ENCODE results near the gene GLG1. TPM values are rescaled to one million over a fixed set of nuclear protein-coding genes. Genes with fewer than 3 reads are reported as not detected.
"Not testable (repeated sequence)": the region's sequence is repeated elsewhere in the genome, so short reads cannot be mapped to it uniquely, and the experiment has no call there.

The GLG1 gene
- total RNA-seq, 1 donor from 2014 or later: 104 TPM

DNA sequence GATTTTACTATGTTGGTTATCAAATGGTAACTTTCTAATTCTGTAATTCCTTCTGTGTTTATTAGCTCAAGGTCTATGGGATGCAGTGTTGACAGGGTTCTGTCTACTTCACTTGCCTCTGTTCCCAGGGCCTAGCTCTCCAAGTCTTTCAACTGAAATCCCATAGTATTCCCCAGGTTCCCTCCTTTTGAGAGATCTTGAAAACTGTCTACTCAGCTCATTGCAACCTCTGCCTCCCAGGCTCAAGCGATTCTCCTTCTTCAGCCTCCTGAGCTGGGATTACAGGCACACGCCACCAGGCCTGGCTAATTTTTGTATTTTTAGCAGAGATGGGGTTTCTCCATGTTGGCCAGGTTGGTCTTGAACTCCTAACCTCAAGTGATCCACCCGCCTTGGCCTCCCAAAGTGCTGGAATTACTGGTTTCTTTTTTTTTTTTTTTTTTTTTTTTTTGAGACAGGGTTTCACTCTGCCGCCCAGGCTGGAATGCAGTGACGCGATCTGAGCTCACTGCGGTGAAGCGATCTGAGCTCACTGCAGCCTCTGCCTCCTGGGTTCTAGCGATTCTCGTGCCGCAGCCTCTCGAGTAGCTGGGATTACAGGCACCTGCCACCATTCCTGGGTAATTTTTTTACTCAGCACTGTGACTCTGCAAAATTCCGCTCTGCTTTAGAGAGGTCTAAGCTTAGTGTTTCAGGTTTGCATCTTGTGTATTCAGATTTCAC, 163.1 kb downstream of the GLG1 start:
- DNase-seq: not testable (repeated sequence)

DNA sequence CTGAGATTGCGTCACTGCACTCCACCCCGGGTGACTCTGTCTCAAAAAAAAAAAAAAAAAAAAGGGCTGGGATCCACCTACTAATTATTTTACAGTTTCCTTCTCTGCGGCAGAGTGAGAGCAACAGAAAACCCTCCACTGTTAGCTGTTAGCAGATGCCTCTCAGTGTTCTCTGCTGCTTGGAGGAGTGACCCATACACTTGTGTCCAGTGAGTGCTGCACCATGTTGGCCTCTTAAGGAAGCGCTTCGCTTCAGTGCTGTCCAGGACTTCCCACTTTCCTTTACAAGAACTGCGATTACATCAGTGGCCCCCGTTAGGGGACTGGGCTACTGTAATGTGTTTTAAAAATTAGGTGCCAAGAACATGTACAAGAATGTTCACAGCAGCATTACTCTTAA, 167.2 kb downstream of the GLG1 start:
- DNase-seq: no peak

DNA sequence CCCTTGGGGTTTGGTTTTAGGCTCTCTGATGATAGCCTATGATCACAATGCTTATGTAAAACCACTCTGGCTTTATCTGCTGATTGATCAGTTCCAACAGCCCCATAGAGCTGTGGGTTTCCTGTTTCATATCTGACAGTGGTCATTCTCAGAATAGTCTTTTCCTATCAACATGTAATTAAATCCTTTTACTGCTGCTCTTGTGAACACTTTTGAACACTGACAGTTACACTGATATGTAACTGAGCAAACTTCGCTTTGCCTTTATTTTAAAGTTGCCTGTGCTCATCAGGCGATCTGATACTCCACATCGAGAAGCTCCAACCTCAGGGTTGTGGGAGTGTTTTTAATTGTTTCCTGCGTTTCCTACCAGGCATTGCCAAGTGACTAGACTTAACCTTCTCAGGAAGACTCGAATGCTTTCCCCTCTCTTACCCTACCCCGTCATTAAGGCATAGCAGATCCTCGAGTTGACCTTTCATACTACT, 168.4 kb downstream of the GLG1 start:
- DNase-seq: no peak

DNA sequence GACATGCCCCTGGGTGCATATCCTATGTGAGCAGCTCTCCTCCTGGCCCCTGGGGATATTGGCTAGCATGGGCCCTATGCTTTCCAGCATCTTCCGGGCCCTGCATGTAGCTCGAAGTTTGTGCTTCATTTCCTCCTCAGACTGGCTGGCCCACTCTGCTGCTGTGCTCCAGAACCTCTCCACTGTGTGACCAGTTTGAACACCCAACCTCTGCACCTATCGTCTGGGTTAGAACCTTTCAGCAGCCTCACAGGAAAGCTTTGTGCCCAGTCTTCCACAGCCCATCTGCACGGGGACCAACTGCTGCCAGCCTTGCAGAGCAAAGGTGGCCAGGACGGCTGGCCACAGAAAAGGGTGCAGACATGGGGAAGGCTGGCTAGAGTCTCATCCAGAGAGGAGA, 175.4 kb downstream of the GLG1 start:
- no peak for DNase-seq

DNA sequence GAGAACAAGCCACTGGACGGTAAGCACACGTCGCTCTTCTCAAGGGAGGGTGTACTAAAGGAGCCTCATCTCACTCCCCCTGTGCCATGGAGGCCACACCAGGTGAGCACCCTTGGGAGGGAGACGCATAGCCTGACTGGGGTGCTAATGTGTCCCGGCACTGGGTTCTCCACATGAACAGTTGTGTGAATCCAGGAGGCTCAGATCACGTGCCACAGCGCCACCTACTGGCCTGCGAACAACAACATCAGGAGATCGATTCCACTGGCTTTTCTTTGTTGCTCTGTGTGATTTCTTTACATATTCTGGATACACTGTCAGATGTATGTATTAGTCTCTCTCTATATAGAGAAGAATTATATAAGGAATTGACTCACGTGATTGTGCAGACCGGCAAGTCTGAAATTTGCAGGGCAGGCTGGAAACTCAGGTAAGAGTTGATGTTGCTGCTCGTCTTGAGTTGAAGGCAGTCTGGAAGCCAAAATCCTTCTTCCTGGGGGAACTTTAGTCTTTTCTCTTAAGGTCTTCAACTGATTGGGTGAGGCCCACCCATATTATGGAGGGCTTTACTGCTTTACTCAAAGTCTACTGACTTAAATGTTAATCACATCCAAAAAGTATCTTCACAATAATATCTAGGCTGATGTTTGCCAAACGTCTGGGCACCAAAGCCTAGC, 176.7 kb downstream of the GLG1 start:
- DNase-seq: not testable (repeated sequence)

DNA sequence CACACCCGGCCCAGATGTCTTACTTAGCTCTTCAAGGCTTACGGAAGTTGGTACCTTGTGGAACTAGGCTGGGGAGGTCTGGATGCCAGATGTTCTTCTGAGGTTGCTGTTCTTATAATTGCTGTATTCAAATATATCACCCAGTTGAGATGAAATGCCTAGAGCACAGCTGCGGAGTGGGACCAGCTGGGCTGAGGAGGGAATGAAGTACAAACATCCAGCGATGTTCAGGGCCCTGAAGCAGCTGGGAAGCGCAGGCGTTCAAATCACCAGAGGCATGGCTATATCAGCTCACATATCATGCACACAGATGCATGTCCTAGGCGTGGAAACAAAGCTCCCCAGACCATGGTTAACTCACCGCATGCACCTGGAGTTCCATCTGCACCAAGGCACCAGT, 178.4 kb downstream of the GLG1 start:
- not testable (repeated sequence) for DNase-seq

DNA sequence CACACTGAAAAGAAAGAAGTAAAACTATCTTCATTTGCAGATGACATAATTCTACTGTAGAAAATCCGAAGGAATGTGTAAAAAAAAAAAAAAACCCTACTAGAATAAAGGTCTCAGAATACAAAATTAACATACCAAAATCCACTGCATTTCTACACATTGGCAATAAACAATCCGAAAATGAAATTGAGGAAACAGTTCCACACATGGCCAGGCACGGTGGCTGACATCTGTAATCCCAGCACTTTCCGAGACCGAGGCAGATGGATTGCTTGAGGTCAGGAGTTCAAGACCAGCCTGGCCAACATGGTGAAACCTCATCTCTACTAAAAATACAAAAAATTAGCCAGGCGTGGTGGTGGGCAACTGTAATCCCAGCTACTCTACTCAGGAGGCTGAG, 181.2 kb downstream of the GLG1 start:
- not testable (repeated sequence) for DNase-seq

DNA sequence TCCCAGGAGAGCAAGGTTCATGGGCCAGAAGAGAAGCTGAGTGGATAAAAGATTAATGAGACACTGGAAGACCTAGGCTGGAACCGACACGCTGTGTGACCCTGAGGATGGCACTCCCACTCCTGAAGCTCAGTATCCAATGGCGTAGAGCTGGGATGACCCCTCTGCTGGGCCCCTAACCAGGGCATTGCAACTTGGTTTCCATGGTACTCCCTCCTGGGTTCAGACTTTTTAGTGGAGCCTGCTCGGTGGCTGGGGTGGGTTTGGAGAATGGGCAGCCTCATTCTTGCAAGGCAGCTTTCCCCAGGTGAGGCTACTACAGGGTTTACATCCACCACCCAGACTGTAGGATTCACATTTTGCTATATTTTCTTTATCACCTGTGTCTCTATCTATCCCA, 183.2 kb downstream of the GLG1 start:
- not testable (repeated sequence) for DNase-seq

DNA sequence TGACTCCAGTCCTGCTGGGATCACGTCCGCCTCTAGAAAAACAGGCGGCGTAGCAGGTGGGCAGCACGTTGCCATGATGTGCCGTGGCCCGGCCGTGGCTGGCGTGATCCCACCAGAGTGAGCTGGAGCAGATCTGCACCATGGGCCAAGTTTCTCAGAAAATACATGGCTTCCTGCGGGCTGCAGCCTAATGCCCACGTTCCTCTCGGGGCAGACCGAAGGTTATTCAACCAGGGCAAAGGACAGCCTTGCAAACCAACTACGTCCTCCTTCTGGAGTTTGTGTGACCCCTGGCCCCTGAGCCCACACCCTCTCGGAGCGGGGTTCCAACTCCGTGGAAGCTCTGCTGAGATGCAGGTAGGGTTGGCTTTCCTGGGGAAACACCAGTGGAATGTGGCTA, 184.8 kb downstream of the GLG1 start:
- DNase-seq: not testable (repeated sequence)

DNA sequence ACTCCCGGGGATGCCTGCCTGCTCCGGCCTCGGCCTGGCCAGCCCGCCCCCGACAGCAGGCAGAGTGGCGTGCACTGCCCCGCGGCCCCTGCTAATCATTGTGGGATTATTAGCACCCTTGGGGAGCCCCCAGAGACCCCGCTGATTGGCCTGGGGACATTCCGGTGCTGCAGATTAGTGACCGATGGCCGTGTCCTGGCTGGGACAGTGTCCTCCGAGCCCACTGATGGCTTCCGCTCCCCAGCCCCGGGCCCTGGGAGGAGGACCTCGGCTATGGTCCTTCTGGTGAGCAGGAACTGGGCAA, 185.5 kb downstream of the GLG1 start:
- not testable (repeated sequence) for DNase-seq

DNA sequence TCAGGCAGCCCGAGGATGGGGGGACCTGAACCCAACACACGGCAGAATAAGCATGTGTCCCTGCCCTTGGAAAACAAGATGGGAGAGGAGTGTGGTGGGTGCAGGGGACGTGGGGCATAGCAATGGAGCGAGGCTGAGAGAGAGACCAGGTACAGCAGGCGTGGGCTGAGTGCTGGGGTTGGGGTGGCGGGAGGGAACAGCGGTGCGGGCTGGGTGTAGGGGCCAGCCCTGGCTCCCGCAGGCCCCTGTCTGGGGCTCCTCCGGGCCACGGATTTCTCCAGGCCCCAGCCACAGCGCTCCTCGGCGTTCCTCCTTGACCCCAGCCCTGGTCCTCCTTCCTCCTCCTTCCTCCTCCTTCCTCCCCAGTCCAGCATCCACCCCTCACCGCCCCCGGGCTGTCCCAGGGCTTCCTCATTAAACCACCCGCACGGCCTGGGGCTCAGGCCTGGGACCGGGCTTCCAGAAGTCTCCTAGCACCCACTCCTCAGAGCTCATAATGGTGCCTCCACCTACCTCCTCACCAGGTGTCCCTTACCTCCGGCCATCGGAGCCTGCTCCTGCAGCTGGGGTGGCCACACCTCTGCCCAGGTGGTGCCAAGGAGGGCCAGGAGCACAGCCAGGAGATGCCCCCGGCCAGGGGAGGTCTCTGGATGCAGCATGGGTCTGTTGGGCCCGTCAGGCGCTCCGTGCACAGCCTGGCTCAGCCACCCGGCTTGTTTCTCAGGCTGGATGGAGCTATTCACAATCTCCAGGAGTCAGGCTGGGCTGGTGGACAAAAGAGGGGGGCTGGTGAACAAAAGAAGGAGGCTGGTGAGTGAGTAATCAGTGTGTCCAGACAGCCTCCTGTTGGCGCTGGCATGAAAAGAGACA, 186.1 kb downstream of the GLG1 start, which contains the start of gene CLEC18B:
Gene CLEC18B (minus strand): TSS at position 867 of the 870 bp plus-strand sequence. CDS start 208 bp downstream, at position 659.
- DNase-seq: not testable (repeated sequence)

DNA sequence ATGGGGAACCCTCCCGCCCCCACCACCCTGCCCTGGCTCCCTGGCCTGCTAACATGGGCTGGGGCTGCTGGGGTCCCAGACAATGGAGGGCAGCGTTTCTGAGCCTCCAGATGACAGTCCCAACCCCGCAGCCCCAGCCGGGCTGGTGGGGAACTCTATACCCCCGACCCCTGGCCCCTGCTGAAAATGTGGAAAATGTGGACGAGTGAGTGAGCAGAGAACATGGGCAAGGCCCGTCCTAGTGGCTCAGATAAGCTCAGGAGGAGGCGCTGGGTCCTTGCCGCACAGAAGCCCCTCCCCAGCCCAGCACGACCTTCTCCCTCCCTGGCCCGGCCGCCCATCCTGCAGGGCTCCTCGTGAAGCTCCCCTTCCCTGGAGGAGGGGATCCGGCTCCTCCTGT, 187.1 kb downstream of the GLG1 start:
- DNase-seq: not testable (repeated sequence)

DNA sequence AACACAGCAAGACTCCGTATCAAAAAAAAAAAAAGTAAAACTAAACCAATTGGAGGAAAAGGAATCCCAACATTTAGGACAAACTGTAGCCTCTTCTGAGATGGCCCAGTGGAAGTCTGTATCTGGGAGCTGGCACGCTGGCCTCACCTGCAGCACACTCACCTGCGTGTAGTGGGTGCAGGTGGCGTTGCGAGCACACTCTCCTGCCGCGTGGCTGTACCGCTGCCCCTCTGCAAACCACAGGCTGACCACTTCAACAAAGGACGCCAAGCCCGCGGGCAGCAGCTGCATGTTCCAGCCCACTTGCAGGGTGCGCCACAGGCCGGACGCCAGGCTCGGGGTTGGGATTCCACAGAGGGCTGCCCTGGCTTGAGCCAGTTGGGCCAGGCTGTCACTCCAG, 189.0 kb downstream of the GLG1 start:
- not testable (repeated sequence) for DNase-seq

DNA sequence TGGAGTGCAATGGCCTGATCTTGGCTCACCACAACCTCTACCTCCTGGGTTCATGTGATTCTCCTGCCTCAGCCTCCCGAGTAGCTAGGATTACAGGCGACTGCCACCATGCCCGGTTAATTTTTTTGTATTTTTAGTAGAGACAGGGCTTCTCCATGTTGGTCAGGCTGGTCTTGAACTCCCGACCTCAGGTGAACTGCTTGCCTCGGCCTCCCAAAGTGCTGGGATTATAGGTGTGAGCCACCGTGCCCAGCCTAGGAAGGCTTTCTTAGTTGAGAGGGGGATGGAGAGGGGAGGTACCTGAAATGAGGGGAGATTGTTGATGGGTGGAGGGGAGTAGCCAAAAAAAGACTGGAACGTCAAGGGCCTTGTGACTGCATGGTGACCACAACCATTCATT, 193.0 kb downstream of the GLG1 start:
- DNase-seq: not testable (repeated sequence)

DNA sequence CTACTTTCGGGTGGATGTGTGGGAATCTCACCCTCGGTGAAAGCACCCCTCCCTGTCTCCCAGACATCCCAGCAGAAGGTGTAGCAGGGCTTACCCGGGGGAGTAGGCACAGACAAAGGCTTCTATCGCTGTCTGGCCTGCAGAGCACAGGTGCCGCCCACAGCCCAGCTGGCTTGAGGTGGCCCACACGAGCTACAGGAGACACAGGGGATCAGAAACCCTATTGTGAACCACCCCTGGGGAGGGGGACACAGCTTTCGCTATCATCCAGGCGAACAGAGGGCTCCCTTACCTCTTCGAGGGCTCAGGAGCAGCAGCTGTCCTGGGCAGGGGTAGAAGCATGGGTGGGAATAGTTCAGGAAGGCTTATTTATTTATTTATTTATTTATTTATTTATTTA, 193.4 kb downstream of the GLG1 start:
- not testable (repeated sequence) for DNase-seq

DNA sequence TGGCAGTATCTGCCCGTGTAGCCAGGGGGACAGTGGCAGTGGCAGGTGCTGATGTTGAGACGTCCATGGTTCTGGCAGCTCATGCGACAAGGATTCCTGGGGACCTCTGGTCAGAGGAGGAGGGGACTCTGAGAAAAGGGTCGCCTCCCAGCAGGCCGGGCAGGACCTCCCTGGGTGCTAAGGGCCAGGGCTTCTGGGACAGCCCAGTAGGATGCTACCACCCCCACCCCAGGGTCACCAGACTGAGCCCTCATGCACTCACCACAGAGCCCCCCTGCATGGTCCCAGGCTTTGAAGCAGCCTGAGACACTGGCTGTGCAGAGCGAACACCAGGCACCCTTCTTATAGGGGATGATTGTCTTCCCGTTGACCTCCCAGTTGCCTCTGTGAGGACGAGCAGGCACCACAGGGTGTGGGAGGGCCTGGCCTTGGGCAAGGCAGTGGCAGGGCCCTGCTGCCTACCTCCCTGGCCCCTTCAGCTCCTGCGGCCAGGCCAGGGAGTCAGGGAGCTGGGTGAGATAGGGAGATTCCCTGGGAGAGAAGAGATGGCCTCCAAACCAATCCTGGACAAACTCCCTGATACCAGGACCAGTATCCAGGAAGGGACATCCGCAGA, 194.0 kb downstream of the GLG1 start:
- DNase-seq: not testable (repeated sequence)

DNA sequence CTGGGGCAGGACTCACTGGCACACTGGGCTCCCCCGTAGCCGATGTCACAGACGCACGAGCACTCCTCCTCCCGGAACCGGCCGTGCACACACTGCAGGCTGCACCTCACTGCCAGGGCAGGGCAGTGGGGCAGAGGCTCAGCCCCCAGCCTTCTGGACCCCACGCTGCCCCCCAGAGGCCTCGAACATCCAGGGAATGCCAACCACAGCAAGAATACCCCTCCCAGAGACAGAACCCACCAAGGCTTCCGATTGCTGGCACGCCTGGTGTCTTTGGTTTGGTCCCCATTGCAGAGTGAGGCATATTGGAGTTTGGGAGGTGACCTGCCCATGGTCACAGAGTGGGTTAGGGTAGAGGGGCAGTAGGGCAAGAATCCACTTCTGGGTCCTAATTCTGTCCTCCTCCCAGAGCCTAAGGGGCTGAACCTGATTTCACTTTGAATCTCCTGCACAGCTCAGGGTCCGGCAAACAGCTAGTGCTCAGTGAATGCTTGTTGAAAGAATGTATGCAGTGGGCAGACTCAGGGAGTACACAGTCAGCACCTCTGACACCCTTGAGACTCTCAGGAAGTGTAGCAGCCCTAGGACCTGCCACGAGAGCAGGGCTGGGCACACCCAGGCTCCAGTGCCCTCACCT, 194.7 kb downstream of the GLG1 start:
- not testable (repeated sequence) for DNase-seq

DNA sequence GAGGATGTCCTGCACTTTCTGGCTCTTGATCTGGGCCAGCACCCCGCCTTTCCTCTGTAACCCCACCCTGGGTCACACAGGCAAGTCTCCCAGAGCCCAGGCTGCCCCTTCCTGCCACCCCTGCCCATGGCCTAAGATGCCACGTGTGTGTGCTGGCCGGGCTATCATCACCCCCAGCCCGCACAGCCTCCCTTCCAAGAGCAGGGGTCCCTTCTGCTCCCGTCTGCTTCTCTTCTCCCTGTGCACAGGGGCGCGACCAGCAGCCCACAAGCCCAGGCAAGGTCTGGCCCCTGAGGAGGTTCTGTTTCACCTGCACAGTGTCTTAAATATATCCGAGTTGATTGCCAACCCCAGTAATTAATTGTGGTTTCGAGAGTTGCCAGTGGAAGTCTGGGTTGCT, 195.9 kb downstream of the GLG1 start:
- not testable (repeated sequence) for DNase-seq

DNA sequence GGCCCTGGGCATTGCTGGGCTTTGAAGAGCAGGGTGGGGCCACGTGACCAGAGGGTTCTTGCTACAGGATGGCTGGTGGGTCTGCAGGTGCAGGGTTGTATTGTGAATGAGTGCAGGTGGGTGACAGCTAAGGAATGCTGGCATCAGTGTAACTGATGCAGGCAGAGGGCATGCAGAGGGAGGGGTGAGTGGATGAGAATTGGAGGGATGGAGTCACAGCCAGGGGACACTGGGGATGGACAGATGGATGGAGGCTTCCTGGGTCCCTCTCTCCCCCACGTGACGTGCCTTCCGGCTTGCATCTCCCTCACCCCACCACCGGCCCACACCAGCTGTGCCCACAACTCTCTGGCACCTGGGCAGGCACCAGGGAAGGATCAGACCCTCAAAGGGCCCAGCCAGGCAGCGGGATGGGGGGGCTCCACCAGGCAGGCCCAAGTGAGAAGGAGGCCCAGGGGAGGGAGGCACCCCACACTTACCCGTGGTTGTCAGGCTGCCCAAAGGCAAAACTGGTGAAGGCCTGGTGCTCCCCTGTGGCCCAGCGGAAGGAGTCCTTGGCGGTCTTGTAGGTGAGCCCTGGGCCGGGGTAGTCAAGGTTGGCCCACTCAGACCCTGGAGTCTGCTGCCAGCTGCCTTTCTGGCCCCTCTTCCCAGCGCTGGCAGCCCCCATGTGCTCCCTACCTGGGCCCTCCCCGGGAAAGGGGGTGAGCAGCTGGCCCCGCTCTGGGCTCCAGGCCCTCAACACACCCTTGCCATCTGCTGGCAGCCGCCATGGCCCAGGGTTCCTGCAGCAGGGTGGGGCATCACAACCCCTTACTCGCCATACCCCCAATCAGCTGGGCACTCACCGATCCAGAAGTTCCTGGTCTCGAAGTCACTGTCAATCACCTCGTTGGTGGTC, 196.6 kb downstream of the GLG1 start:
- DNase-seq: not testable (repeated sequence)

DNA sequence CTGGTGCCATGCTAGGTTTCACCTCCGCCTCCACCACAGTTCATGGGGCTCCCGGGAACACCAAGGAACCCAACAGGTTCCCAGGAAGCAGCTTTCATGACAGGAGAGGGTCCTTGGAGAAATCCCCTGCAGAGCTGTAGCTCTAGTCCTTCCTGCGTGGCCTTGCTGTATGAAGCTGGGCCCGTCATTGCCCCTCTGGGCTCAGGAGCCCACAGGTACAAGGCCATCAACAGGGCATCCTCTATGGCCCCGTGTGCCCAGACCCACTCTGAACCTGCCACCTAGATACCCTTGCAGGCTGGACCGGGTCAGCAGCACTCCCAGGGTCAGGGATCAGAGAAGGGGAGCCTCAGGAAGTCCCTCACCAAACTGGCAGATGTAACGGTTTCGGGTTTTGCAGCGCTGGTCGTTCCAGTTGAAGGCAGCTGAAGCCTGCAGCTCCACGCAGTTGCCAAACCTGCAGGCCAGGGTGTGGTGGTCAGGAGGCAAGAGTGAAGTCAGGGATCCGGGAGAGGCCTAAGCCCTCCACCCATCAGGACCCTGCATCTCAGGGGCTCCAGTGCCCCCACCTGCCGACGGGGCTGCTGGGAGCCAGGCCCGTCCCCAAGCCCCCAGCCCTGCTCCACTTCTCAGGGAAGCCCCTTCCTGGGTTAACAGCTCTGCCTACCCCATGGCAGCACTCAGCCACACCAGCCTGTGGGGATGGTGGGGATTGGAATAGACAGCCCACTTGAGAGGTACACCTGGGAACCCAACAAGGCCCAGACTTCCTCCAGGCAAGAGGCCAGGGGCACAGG, 197.5 kb downstream of the GLG1 start:
- DNase-seq: not testable (repeated sequence)
